ENCODE results near the gene CDC42BPB.

CDC42BPB gene

DNA sequence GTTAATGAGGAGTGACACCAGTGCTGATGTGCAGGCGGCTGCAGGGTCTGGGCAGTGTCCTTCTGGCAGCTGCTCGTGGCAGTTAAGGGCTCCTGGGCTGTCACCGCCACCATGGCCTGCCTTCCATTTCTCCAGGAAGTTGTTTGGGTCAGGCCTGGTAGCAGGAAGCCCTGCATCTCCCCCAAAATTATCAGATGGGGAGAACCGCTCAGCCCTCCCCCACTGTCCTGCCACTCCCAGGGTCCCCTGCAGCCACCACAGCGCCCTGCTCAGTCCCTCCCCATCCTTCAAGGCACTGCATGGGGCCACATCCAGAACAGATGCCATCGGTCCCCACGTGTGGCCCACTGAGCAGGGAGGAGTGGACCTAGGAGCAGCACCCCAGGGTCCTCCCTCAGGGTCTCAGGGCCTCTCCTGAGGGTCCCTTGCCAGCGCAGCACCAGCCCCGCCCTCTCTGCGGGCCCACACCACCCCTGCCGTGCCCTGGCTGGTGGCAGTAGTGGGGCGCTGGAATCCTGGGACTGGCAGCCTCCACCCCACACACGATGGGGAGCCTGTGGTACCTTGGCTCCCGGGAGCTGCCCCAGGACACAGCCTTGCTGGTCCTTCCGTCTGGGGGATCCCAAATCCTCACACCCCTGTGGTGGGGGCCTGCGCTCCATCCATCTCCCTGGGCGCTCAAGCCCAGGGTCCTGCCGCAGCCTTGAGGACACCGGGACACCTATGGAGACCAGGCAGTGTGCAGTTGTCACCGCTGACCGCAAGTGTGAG lies 145.2 kb downstream of the CDC42BPB start:
- DNase-seq (ENCODE audit: low spot score): no peak

DNA sequence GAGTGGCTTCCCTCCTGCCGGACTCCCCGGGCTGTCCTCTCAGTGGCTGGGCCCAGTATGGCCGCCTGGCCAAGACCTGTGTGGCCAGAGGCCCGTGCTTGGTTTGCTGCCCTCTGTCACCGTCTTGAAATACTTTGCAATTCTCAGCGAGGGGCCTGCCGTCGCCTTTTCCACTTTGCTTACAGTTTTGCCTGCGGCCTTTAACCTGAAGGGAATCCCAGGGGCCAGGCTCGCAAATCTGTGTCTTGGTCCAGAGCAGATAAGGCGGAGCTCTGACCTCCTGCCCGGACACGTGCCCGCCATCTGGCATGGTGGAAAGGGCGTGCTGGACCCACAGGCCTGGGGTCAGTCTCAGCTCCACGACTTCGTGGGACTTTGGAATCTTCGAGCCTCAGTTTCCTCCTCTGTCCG lies 145.8 kb downstream of the CDC42BPB start:
- DNase-seq (ENCODE audit: low spot score): no peak

GRCh38 chr14:102910442-102910841 lies 146.9 kb downstream of the CDC42BPB start:
- no peak for DNase-seq (ENCODE audit: low spot score)

- no peak for DNase-seq (ENCODE audit: low spot score)
Observed at GRCh38 chr14:102909911-102910310, 147.4 kb downstream of the CDC42BPB start.

DNA sequence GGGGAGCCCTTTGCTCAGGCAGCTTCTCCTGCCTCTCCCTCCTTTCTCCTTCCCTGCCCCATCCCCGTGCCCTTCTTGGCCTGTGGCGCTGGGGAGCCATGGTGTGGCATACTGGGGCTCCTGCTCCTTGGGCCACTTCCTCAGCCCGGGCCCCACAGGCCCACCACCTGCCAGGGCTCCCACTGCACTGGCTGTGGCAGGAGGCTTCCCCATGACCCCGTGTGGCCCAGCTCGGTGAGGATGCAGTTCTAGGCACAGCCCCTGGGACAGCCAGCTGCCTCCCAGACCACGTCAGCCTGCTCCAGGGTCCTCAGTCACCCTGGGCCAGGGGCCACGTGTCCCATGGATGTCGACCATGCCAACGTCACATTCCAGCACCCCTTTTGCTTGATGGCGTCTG lies 147.9 kb downstream of the CDC42BPB start:
- no peak for DNase-seq (ENCODE audit: low spot score)

- DNase-seq (ENCODE audit: low spot score): no peak
Observed at GRCh38 chr14:102908766-102909455, 148.4 kb downstream of the CDC42BPB start.

DNA sequence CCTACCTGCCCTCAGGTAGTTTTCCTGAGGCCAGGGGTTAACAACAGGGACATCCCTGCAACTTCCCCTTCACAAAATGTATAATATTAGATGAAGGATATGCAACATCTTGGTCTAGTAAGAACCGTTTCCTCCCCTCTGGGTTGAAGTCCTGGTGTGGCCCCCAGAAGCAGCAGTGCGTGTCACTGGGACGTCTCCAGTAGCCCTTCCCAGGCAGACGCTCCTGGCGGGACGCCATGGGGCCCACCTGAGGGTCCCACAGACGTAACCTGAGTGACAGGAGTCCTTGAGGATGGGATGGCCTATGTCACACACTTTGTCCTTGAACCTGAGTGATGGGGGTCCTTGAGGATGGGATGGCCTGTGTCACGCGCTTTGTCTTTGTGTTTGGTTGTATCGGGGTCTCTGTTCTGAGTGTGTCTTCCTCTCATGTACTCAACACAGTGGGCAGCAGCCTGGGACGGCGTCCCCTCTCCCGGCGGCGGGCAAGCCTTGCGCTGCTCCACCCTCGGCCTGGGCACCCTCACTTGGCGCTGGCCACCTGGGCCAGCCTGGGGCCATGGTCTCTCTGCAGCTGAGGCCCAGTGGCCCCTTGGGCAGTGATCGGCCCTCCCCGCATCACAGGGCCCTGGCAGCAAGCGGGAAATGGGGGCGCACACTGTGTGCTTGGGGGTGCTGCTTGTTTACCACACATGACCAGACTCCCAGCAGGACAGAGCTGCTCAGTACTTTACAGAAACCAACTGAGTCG lies 149.2 kb downstream of the CDC42BPB start:
- no peak for DNase-seq (ENCODE audit: low spot score)

- no peak for DNase-seq (ENCODE audit: low spot score)
Observed at GRCh38 chr14:102907303-102907844, 150.0 kb downstream of the CDC42BPB start.

GRCh38 chr14:102906616-102907302 lies 150.6 kb downstream of the CDC42BPB start:
- DNase-seq (ENCODE audit: low spot score): no peak

DNA sequence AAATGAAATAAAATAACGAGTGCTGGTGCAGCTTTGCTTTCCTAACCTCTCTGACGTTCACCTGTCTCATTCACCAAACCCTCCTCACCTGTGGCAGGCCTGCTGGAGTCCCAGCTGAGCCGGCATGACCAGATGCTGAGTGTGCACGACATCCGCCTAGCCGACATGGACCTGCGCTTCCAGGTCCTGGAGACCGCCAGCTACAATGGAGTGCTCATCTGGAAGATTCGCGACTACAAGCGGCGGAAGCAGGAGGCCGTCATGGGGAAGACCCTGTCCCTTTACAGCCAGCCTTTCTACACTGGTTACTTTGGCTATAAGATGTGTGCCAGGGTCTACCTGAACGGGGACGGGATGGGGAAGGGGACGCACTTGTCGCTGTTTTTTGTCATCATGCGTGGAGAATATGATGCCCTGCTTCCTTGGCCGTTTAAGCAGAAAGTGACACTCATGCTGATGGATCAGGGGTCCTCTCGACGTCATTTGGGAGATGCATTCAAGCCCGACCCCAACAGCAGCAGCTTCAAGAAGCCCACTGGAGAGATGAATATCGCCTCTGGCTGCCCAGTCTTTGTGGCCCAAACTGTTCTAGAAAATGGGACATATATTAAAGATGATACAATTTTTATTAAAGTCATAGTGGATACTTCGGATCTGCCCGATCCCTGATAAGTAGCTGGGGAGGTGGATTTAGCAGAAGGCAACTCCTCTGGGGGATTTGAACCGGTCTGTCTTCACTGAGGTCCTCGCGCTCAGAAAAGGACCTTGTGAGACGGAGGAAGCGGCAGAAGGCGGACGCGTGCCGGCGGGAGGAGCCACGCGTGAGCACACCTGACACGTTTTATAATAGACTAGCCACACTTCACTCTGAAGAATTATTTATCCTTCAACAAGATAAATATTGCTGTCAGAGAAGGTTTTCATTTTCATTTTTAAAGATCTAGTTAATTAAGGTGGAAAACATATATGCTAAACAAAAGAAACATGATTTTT lies 151.9 kb downstream of the CDC42BPB start:
- no peak for DNase-seq (ENCODE audit: low spot score)

DNA sequence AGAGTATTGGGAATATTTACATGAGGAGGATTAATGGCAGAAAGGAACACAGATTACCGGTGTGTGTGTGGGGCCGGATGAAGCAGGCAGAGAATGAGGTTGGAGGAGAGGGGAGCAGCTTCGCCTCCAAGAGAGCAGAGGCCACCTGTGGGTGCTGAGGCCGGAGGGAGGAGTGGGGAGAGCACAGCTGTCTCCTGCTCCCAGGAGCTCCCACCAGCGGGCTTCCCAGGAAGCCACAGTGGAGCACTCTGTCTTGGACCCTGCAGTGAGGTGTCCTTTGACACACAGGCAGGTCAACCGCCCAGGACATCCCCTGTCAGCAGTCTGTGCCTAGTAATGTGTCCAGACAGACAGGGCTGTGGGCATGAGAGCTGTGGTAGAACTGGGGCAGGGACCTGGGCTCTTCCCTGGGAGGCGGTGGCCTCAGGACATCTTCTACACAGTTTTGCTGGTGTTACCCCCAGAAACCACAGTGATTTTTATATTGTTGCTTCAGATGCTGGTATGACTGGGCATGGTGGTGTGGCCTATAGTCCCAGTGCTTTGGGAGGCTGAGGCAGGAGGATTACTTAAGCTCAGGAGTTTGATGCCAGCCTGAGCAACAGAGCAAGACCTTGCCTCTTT lies 153.3 kb downstream of the CDC42BPB start:
- no peak for DNase-seq (ENCODE audit: low spot score)

GRCh38 chr14:102903248-102903888 lies 154.0 kb downstream of the CDC42BPB start:
- no peak for DNase-seq (ENCODE audit: low spot score)

- DNase-seq (ENCODE audit: low spot score): peak; percentile 76
Observed at GRCh38 chr14:102902523-102903247, 154.7 kb downstream of the CDC42BPB start.

GRCh38 chr14:102902086-102902485 lies 155.3 kb downstream of the CDC42BPB start:
- DNase-seq (ENCODE audit: low spot score): no peak

GRCh38 chr14:102901633-102902032 lies 155.7 kb downstream of the CDC42BPB start:
- no peak for DNase-seq (ENCODE audit: low spot score)

DNA sequence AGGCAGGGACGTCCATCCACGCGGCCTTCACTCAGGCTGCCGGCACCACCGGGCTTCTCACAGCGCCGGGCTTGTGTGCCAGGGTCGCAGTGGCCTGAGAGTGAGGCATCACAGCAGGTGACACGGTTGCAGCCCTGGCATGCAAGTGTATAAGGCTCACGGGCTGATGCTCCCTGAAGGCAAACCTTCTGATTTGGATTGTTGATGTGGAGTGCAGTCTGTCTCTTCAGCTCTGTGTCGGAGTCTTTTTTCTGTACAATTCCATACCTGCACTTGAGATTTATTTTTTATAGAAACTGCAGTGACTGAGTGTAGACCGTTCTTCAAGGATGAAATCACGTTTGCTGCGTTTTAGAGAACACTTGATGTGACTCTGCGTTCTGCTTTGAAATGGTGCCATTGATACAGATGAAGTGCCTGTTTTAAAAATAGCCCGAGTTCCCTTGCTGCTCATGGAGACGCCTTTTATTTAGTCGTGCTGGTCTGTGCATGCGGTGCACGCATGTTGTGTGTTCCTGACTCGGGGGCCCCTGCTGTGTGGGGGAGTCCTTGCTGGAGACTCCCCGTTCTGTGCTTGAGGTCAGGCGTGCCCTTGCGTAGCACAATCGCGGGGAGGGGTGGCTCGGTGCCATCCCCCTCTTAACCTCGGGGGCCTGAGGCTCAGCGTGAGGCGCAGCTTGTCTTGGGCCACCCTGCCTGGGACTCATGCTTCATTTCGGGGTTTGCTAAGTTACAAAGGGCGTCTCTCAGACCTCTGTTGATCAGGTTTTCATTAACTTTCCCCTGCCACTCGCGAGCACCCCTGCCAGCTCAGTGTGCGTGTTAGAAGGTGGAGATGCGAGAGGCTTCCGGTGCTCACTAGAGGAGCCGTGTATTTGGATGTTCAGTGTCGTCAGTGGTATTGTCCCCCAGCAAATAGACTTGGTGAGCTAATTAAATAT lies 156.4 kb downstream of the CDC42BPB start:
- DNase-seq (ENCODE audit: low spot score): no peak

- no peak for DNase-seq (ENCODE audit: low spot score)
Observed at GRCh38 chr14:102899516-102899900, 157.8 kb downstream of the CDC42BPB start.

Measured in D341Med (cell line).